Suppressor macrophage (primary cell): ENCODE data around the gene PELI3.
"Not testable (repeated sequence)": the region's sequence is repeated elsewhere in the genome, so short reads cannot be mapped to it uniquely, and the experiment has no call there.

Source experiments
- DNase-seq, 4 experiments: peaks; one replicate each; pipeline ENCODE4 v3.0.0-alpha.2; 2020 to 2022

Gene PELI3

DNA sequence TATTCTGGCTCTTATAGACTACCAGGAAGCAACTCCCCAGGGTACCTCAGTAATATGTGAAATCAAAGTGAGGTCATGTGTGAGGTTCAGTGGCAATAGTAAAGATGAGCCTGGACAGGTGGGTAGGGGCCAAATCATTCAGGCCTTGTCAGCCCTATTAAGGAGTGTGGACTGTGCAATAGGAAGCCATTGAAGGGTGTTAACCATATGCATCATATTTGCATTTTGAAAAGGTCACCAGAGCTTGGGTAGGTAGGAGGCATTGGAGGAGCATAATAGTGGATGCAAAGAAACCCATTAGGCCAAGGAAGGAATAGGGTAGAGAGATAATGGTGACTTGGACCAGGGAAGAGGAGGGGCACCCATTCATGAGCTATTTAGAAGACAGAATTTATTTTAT is 19.7 kb upstream of the PELI3 start:
- no peak for DNase-seq

DNA sequence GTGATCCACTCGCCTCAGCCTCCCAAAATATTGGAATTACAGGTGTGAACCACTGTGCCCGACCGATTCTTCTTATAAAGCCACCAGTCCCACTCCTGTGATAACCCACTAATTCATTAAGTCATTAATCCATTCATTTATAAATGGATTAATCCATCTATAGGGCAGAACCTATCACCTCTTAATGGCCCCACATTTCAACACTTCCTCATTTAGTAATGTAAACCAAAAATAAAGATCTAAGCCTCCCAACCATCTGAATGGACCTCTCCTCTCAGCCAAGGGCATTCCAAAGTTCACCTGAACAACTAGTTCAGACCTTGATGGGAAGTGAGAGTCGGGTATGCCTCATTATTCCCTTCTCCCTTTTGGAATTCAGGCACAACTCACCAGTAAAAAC is 18.2 kb upstream of the PELI3 start:
- DNase-seq, result no peak

DNA sequence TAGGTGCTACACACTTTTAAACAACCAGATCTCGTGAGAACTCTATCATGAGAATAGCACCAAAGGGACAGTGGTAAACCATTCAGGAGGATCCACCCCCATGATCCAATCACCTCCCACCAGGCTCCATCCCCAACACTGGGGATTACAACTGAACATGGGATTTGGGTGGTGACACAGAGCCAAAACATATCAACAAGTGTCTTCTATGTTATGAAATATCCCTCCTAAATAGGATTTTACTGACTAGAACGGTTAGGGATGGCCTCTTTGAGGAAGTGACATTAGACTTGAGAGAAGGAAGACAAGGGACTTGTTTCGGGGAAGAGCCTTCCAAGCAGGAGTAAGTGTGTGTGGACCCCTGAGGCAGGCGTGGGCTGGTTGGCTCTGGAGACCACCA is 16.1 kb upstream of the PELI3 start:
- peak; percentile 50 to 77 (median 67) for DNase-seq

DNA sequence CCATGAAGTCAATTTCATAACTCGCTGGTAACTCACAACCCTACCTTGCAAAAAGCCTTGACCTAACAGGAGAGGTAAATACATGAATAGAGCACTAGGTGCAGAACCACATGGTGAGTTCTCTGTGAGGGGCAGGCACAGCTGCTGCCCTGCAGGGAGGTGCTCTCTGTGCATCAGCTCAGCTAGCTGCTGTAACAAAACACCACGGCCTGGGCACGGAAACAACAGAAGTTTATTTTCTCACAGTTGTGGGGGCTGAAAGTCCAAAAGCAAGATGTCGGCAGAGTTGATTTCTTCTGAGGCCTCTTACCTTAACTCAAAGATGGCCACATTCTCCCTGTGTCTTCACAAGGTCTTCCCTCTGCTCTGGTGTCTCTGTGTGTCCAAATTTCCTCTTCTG is 15.0 kb upstream of the PELI3 start:
- DNase-seq, result no peak

DNA sequence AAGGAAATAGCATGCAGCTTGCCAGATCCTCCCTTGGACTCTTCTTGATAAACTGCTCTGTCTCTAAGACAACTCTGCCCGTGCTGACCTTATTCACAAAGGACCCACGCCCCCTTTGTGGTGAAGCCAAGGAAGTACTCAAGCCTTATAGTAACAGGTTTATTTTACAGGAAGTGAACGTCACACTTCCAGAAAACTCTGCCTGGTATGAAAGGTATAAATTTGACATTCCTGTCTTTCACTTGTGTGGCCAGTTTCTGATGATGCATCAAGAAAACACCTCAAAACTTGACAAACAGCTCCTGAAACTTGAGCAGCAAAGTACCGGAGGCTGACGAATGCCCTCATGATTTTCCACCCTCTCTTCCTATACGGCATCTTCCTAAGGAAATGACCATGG is 12.5 kb upstream of the PELI3 start:
- no peak for DNase-seq

DNA sequence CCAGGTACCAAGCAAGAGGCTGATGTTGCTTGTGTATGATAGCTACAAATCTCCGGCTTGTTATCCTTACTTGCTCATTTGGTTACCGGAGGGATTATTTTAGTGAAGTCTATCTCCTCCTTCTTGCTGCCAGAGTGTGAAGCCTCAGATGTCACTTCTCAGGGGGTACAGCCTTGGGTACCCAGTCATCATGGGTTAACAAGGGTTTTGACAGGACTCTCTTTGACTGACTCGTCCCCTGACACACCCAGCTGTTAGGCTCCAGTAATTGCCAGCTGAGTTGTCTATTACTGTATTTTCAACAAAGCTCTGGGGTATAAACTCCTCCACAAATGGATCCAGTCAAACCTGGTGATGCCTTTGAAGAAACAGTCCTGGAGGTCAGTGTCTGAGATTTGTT is 11.9 kb upstream of the PELI3 start:
- DNase-seq, result no peak

DNA sequence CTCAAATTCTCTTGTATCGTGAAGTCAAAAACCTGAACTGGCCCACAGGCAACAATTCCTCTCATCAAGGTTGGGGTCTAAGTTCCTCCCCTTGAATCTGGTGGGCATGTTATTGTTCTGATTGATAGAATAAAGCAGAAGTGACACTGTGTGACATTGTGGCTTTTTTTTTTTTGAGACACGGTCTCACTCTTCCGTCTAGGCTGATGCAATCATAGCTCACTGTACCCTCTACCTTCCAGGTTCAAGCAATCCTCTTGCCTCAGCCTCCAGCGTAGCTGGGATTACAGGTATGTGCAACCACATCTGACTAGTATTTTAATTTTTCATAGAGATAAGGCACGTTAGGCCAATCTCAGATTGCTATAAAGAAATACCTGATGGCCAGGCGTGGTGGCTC is 8.9 kb upstream of the PELI3 start:
- no peak for DNase-seq

DNA sequence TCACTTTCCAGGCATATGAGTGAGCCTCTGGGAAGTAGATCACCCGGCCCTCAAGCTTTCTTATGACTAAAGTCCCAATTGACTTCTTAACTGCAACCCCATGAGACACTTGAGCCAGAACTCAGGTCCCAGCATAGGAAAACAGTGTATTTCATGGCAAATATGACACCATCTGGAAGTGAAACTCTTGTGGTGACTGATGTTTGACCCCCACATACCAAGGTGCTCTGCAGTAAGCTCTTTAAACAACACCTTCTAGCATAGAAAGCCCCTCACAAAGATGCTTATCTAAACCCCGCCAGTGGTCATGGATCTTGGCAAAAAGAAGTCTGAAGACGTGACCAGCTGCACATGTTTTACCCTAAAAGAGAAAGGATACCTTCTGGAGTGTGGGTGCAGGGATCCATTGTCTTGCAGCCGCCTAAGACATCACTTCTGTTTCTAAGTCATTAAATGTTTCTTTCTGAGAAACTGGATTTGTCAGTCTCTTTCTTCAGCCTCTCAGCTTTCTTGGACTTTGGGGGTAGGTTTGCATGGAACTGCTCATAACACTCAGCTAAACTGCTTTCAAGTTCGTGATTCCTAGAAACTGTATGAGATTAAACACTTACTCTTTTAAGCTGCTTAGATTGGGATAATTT is 7.4 kb upstream of the PELI3 start:
- DNase-seq, result peak in 2 of 4 experiments; percentile 30 to 31

DNA sequence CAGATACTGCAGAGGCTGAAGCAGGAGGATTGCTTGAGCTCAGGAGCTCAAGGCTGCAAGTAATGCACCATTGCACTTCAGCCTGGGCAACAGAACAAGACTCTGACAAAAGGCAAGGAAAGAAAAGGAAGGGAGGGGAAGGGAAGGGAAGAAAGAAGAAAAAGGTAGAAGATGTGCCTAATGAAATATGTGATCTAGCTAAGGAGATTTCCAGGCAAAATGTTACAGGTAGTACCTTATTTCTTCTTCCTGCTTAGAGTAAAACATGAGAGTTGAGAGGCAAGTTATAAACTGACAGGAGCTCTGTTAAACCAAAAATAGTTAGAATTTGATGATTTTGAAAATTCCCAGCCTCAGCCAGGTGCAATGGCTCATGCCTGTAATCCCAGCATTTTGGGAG is 4.7 kb upstream of the PELI3 start:
- DNase-seq, result no peak

DNA sequence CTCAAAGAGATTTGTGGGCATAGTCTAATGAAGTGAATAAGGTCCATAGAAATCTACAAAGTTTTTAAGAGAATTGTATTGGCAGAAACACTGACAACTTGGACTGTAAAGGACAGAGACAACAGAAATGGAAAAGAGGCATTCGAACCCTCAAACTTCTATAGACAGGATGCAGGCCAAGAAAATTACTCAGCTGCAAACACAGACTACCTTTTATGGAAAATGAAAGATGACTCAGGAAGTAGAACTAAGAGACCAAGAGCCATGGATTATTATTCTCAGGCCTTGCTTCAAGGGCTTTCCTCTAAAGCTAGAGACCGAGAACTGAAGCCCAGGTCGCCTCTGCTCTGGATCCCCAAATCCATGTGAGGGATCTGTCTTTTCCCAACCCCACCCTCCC is 3.8 kb upstream of the PELI3 start:
- no peak for DNase-seq

DNA sequence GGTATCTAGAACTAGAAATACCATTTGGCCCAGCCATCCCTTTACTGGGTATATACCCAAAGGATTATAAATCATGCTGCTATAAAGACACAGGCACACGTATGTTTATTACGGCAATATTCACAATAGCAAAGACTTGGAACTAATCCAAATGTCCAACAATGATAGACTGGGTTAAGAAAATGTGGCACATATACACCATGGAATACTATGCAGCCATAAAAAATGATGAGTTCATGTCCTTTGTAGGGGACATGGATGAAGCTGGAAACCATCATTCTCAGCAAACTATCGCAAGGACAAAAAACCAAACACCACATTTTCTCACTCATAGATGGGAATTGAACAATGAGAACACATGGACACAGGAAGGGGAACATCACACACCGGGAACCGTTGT is 2.6 kb upstream of the PELI3 start:
- DNase-seq, result not testable (repeated sequence)

DNA sequence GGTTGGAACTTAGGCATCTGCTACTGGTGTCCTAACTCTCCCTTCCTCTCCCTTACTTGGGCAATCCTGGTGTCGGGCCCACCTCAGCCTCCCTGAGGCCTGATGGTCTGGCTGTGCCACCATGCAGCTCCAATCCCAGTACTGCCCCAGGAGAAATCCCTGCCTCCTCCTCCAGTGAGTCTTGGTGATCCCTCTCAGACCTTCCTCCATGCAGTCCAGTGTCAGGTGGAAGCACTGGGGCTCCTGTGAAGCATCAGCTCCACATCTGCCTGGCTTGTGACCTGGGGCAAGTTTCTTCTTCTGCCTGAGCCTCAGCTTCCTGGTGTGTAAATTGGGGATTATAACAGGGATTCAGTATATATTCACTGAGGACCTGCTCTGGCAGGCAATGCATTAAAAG is 1.8 kb upstream of the PELI3 start:
- no peak for DNase-seq

DNA sequence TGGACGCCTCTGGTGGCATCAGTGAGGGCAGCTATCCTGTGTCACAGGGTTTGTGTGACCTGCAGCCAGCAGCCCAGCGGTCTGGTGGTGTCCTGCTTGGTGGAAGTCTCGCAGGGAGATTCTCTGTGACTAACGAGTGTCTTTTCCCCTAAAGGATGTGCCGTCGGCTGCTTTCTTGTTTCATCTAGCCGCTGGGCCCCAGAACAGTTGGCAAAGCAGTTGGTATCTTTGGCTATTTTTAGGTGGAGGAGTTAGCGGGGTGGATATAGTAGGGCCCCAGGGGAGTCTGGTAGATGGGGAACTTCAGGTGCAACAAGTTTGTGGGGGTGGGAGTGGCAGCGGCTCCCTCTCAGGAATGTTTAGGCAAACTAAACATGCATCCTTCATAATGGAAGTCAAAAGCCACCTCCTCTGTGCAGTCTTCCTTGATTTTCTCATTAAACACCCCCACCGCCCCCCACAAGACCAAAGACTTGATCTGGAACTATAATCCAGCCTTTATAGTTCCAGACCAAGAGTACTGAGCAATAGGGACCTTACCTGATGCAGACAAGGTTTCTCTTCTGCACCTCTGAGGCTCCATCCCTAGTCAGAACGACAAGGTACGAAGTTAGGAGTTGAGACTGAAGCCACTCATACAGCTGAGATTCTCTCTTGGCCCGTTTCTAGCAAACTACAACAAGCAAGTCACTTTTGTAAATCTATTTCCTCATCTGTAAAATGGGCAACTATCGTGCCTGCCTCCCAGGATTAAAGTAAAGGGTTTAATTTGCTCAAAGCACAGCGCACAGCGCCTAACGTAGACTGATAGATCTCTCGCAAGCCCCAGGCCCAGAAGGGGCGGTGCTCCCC is 1.1 kb upstream of the PELI3 start:
- no peak for DNase-seq

DNA sequence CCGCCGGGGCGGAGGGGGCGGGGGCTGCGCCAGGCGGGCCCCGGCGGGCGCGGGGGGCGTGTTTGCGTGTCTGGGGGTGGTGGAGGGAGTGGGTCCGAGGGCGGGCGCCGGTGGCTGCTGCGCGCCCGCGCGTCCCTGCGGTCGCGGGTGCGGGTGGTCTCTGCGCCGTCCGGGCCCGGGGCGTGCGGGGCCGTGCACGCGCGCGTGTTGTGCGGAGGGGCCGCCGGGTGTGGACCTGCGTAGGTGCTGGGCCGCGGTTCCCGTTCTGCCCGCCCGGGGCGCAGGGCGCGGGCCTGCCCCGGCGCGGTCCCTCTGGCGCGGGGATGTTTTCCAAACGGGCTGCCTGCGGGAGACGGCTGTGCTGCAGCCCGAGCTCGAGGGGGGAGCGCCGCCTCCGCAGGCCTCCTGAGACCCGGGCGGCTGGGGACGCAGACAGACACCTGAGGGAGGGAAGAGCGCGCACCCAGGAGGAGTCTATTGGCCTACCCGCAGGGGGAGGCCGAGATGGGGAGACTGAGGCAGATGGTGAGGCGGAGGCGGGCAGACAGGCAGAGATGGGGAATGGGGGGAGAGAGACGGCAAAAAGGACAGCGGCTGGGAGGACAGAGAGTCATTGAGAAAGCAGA is 442 bp downstream of the PELI3 start:
- DNase-seq, result peak in 2 of 4 experiments; percentile 43 to 63

DNA sequence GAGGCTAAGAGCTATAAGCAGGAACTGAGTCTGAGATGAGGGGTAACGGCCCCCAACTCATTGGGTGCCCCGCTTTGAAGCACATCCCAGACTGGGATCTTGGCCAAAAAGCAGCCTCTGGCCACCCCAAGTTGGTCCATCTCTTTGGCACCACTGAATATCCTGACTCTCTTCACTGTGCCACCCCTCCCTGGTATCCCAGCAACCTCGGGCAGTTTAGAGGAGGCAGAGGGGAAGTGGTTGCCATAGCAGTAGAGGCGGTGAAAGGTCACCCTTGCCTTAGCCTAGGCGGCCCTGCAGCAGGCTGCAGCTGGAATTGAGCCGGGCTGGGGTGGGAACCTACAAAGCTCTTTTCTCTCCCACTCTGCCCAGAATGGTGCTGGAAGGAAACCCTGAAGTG is 1.1 kb downstream of the PELI3 start:
- peak; percentile 77 to 91 (median 88) for DNase-seq

DNA sequence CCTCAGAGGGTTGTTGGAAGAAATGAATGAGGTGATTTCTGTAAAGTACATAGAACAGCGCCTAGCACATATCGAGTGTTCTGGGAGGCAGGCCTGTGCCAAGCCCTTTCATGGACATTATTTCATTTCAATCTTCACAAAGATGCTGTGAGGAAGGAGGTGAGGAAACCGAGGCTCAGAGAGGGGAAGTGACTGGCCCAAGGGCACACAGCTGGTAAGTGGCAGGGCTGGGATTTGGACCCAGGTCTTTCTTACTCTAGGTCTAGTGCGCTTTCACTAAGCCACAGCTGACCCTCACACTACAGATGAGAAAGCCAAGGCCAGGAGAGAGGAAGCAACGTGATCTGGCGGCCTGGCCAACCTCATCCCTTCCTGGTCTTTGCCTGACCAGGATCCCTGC is 2.0 kb downstream of the PELI3 start:
- no peak for DNase-seq

DNA sequence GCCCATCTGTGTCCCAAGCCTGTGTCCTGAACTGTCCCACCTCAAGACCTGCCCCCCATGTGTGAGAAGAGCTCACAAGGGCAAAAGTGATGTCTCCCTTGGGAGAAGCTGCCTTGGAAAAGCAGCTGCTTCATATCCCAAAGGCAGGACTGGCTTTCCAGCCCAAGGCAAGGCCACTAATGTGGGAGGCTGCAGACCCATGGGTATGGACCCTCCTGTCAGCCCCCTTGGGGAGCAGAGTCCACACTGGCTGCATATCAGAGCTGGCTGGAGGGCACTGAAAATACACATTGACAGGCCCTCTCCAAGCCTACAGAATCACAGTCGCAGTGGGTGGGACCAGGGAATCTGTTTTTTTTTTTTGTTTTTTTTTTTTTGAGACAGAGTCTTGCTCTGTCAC is 2.7 kb downstream of the PELI3 start:
- no peak for DNase-seq

DNA sequence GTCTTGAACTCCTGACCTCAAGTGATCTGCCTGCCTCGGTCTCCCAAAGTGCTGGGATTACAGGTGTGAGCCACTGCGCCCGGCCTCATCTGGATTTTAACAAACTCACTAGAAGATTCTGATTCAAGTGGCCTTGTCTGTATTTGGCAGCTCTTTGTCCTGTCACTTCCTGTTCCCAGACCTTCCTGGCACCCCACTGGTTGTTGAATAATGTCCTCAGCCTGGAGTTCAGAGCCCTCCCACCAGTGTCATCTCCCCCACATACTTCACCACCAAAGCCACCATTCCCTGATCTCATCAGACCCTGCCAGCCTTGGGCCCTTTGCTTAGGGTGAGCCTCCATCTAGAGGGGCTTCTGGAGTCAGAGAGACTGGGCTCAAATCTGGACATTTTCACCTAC is 3.3 kb downstream of the PELI3 start:
- DNase-seq, result peak in 3 of 4 experiments; percentile 27 to 48 (median 34)

DNA sequence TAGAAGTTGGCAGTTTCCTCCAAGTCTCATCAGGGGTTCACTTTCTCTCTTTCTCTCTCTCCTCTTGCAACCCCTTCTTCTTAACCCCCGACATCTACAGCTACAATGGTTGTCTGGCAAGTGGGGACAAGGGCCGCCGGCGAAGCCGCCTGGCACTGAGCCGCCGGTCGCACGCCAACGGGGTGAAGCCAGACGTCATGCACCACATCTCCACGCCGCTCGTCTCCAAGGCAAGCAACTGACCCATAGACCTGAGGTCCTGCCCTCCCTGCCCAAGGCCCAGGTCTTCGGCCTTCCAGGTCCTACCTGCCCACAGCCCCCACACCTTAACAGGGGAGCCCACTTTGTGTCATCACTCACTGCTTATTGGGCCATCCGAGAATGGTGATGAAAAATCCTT is 4.4 kb downstream of the PELI3 start:
- no peak for DNase-seq

DNA sequence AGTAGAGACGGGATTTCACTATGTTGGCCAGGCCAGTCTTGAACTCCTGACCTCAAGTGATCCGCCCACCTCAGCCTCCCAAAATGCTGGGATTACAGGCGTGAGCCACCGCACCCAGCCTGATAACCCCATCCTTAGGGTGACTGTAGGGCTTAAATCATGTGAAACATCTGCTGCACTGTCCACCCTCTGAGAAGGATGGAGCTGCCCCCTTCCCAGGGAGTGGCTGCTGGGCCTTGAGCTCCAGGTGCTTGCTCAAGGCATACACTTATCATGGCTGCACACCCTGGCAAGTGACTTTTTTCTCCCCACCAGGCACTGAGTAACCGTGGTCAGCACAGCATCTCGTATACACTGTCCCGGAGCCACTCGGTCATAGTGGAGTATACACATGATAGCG is 5.3 kb downstream of the PELI3 start:
- DNase-seq, result no peak

DNA sequence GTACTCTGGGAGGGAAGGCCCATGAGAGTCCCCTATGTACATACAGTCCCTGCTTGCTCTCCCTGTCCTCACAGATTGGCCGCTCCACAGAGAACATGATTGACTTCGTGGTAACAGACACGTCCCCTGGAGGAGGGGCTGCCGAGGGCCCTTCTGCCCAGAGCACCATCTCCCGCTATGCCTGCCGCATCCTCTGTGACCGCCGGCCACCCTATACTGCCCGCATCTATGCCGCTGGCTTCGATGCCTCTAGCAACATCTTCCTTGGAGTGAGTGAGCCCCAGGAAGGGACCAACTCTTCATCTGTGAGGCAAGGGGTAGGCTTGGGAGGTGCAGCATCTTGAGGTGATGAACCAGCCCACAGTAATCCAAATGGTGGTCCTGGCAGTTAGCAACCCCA is 6.5 kb downstream of the PELI3 start:
- DNase-seq, result no peak

DNA sequence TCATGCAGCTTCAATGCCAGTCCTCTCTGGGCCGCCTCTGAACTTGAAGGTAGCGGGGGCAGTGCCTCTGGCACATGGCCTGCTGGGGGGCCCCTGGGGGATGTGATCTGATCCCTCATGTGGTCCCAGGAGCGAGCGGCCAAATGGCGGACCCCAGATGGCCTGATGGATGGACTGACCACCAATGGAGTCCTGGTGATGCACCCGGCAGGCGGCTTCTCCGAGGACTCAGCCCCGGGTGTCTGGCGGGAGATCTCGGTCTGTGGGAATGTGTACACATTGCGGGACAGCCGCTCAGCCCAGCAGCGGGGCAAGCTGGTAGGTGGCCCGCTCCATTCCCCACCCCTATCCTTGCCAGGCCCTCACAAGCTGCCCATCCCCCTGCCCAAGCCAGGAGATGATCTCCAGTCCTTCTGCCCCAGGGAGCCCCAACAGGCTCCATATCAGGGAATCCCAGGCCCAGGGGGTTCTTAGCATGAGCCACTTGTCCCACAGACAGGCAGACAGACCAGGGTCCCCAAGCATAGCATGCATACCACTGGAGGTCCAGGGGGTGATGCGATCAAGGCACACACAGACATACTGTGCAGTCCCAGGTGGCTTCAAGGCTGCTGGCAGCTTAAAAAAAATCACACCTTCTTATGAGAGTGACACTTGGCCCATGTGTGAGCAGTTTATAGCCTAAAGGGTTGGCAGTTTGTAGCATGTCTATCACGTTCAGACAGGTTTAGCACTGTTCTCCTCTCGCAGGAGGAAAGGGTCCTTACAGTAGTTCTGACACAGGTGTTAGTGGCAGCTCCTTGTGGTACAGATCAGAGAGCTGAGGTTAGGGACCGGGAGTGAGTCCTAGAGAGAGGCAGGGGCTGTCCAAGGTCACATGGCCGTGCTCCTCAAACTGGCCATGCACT is 7.2 kb downstream of the PELI3 start:
- no peak for DNase-seq
